Stimulated activated effector memory CD8-positive, alpha-beta T cell treated with anti-CD3 and anti-CD28 coated beads, Interleukin-12 subunit alpha, Interleukin-12 subunit beta, amount 100 ng/mL, for 72 hours (primary cell): Measurements from ENCODE around the gene ASTN2.
"Not testable (repeated sequence)": the region's sequence is repeated elsewhere in the genome, so short reads cannot be mapped to it uniquely, and the experiment has no call there.

Experiments used
- ATAC-seq: fragments of 150-1000 bp; cut with Tn5 transposase; 2 replicates; pipeline ENCODE4 v1.10.0; 2021
- DNase-seq, 2 donors: peaks; one replicate each; pipeline ENCODE4 v3.0.0; 2021 to 2022; ENCODE audit warnings: low spot score in 2 of 2
- H3K27ac Mint-ChIP-seq: one replicate; pipeline ENCODE4 v1.8.0; 2022; ENCODE audit warnings: mild to moderate bottlenecking, mixed read lengths
- H3K36me3 Mint-ChIP-seq: one replicate; pipeline ENCODE4 v1.8.0; 2022; ENCODE audit warnings: mild to moderate bottlenecking, mixed read lengths
- H3K4me1 Mint-ChIP-seq: one replicate; pipeline ENCODE4 v1.8.0; 2022; ENCODE audit warnings: mixed read lengths
- H3K4me3 Mint-ChIP-seq: one replicate; pipeline ENCODE4 v1.8.0; 2022; ENCODE audit warnings: mild to moderate bottlenecking, mixed read lengths
- H3K9me3 Mint-ChIP-seq: one replicate; pipeline ENCODE4 v1.8.0; 2022; ENCODE audit warnings: mixed read lengths

ASTN2 gene

GRCh38 chr9:117073071-117073470 is 341.8 kb downstream of the ASTN2 start:
- no peak for ATAC-seq
- Mint-ChIP-seq H3K27ac (no peak overlapping the region), H3K36me3 (no peaks in the 10 kb centered on the region), H3K9me3 (peaks cover 20% of the 10 kb centered on the region), H3K4me1 (no peaks in the 10 kb centered on the region), H3K4me3 (no peak overlapping the region)
- no peak for DNase-seq

- no peak for ATAC-seq
- H3K4me3 Mint-ChIP-seq, result no peak overlapping the region
Measured at GRCh38 chr9:117072216-117072615, 342.6 kb downstream of the ASTN2 start.

GRCh38 chr9:117071673-117072207 is 343.1 kb downstream of the ASTN2 start:
- H3K9me3 Mint-ChIP-seq, result peaks cover 20% of the 10 kb centered on the region
- not testable (repeated sequence) for H3K4me1 Mint-ChIP-seq, DNase-seq, H3K27ac Mint-ChIP-seq, ATAC-seq, H3K36me3 Mint-ChIP-seq, H3K4me3 Mint-ChIP-seq

More at GRCh38 chr9:117072216-117072615, 342.6 kb downstream of the ASTN2 start:
- Mint-ChIP-seq H3K27ac (no peak overlapping the region), H3K36me3 (no peaks in the 10 kb centered on the region), H3K9me3 (peaks cover 20% of the 10 kb centered on the region), H3K4me1 (no peaks in the 10 kb centered on the region)
- DNase-seq, result no peak

- Mint-ChIP-seq H3K27ac (no peak overlapping the region), H3K4me1 (no peaks in the 10 kb centered on the region), H3K36me3 (no peaks in the 10 kb centered on the region), H3K9me3 (peaks cover 9% of the 10 kb centered on the region), H3K4me3 (no peak overlapping the region)
- ATAC-seq, result no peak
- no peak for DNase-seq
Measured at GRCh38 chr9:117063721-117064471, 351.0 kb downstream of the ASTN2 start.

- Mint-ChIP-seq H3K4me1 (no peaks in the 10 kb centered on the region), H3K27ac (no peak overlapping the region), H3K4me3 (no peak overlapping the region), H3K36me3 (no peaks in the 10 kb centered on the region), H3K9me3 (peaks cover 14% of the 10 kb centered on the region)
- ATAC-seq (no peak), DNase-seq (no peak)
Measured at GRCh38 chr9:117060963-117061362, 353.9 kb downstream of the ASTN2 start.

- Mint-ChIP-seq H3K4me1 (no peaks in the 10 kb centered on the region), H3K36me3 (no peaks in the 10 kb centered on the region), H3K4me3 (no peak overlapping the region), H3K27ac (no peak overlapping the region), H3K9me3 (peaks cover 3% of the 10 kb centered on the region)
- DNase-seq, result no peak
- ATAC-seq, result no peak
Measured at GRCh38 chr9:117050007-117050406, 364.9 kb downstream of the ASTN2 start.

- H3K4me3 Mint-ChIP-seq, result no peak overlapping the region
- no peaks in the 10 kb centered on the region for H3K36me3 Mint-ChIP-seq
- no peaks in the 10 kb centered on the region for H3K4me1 Mint-ChIP-seq
- ATAC-seq (no peak), DNase-seq (no peak)
- H3K9me3 Mint-ChIP-seq, result peaks cover 4% of the 10 kb centered on the region
- H3K27ac Mint-ChIP-seq, result no peak overlapping the region
Measured at GRCh38 chr9:117046666-117047327, 368.1 kb downstream of the ASTN2 start.

GRCh38 chr9:117044241-117044640 is 370.6 kb downstream of the ASTN2 start:
- ATAC-seq (no peak), DNase-seq (no peak)
- no peak overlapping the region for H3K4me3 Mint-ChIP-seq
- H3K36me3 Mint-ChIP-seq, result no peaks in the 10 kb centered on the region
- no peak overlapping the region for H3K27ac Mint-ChIP-seq
- peaks cover 8% of the 10 kb centered on the region for H3K9me3 Mint-ChIP-seq
- H3K4me1 Mint-ChIP-seq, result no peaks in the 10 kb centered on the region

- DNase-seq (no peak), ATAC-seq (no peak)
- no peak overlapping the region for H3K4me3 Mint-ChIP-seq
- H3K4me1 Mint-ChIP-seq, result no peaks in the 10 kb centered on the region
- peaks cover 8% of the 10 kb centered on the region for H3K9me3 Mint-ChIP-seq
- no peaks in the 10 kb centered on the region for H3K36me3 Mint-ChIP-seq
- no peak overlapping the region for H3K27ac Mint-ChIP-seq
Measured at GRCh38 chr9:117043159-117043558, 371.7 kb downstream of the ASTN2 start.

- Mint-ChIP-seq H3K27ac (no peak overlapping the region), H3K36me3 (no peaks in the 10 kb centered on the region), H3K4me1 (no peaks in the 10 kb centered on the region), H3K4me3 (no peak overlapping the region), H3K9me3 (no peaks in the 10 kb centered on the region)
- ATAC-seq (no peak), DNase-seq (no peak)
Measured at GRCh38 chr9:117035546-117035945, 379.3 kb downstream of the ASTN2 start.

- Mint-ChIP-seq H3K9me3 (no peaks in the 10 kb centered on the region), H3K27ac (no peak overlapping the region), H3K36me3 (no peaks in the 10 kb centered on the region), H3K4me3 (no peak overlapping the region), H3K4me1 (no peaks in the 10 kb centered on the region)
- no peak for ATAC-seq
- DNase-seq, result no peak
Measured at GRCh38 chr9:117034866-117035265, 380.0 kb downstream of the ASTN2 start.

- Mint-ChIP-seq H3K4me3 (no peak overlapping the region), H3K36me3 (no peaks in the 10 kb centered on the region), H3K4me1 (no peaks in the 10 kb centered on the region), H3K27ac (no peak overlapping the region), H3K9me3 (peaks cover 6% of the 10 kb centered on the region)
- ATAC-seq (no peak), DNase-seq (no peak)
Measured at GRCh38 chr9:117030254-117030768, 384.5 kb downstream of the ASTN2 start.

GRCh38 chr9:117029341-117029740 is 385.5 kb downstream of the ASTN2 start:
- DNase-seq (no peak), ATAC-seq (no peak)
- Mint-ChIP-seq H3K27ac (no peak overlapping the region), H3K4me3 (no peak overlapping the region), H3K36me3 (no peaks in the 10 kb centered on the region), H3K4me1 (no peaks in the 10 kb centered on the region), H3K9me3 (peaks cover 6% of the 10 kb centered on the region)

- peaks cover 8% of the 10 kb centered on the region for H3K9me3 Mint-ChIP-seq
- no peak overlapping the region for H3K4me3 Mint-ChIP-seq
- H3K27ac Mint-ChIP-seq, result no peak overlapping the region
- ATAC-seq (no peak), DNase-seq (no peak)
- no peaks in the 10 kb centered on the region for H3K4me1 Mint-ChIP-seq
- no peaks in the 10 kb centered on the region for H3K36me3 Mint-ChIP-seq
Measured at GRCh38 chr9:117028103-117028858, 386.6 kb downstream of the ASTN2 start.

- H3K9me3 Mint-ChIP-seq, result peaks cover 2% of the 10 kb centered on the region
- H3K27ac Mint-ChIP-seq, result no peak overlapping the region
- no peaks in the 10 kb centered on the region for H3K4me1 Mint-ChIP-seq
- ATAC-seq, result no peak
- no peak overlapping the region for H3K4me3 Mint-ChIP-seq
- no peaks in the 10 kb centered on the region for H3K36me3 Mint-ChIP-seq
- DNase-seq, result no peak
Measured at GRCh38 chr9:117021906-117022305, 393.0 kb downstream of the ASTN2 start.
